Chondrocyte (in vitro differentiated cells): Measurements from ENCODE around the gene LIMA1. TPM values are rescaled to one million over a fixed set of nuclear protein-coding genes. Genes with fewer than 3 reads are reported as not detected.
"Not testable (repeated sequence)": the region's sequence is repeated elsewhere in the genome, so short reads cannot be mapped to it uniquely, and the experiment has no call there.

Experiments used
- DNase-seq: peaks from one replicate; pipeline ENCODE4 v3.0.0; 2021; ENCODE audit warnings: mixed read lengths, low spot score
- H3K27ac Mint-ChIP-seq: one replicate; pipeline ENCODE4 v1.8.0; 2021; ENCODE audit warnings: mild to moderate bottlenecking, moderate library complexity, mixed read lengths; ENCODE audit not compliant: unreplicated experiment
- H3K27me3 Mint-ChIP-seq: 2 replicates; pipeline ENCODE4 v1.8.0; 2021; ENCODE audit warnings: low read depth, mixed read lengths
- H3K36me3 Mint-ChIP-seq: 2 replicates; pipeline ENCODE4 v1.8.0; 2021; ENCODE audit warnings: low read depth, mixed read lengths
- H3K4me1 Mint-ChIP-seq: 2 replicates; pipeline ENCODE4 v1.8.0; 2021; ENCODE audit warnings: low read depth, mild to moderate bottlenecking, mixed read lengths
- H3K4me3 Mint-ChIP-seq: one replicate; pipeline ENCODE4 v1.8.0; 2021; ENCODE audit warnings: mild to moderate bottlenecking, moderate library complexity, mixed read lengths; ENCODE audit not compliant: unreplicated experiment
- H3K9me3 Mint-ChIP-seq: 2 replicates; pipeline ENCODE4 v1.8.0; 2021; ENCODE audit warnings: low read depth, mixed read lengths
- CTCF ChIP-seq: fragments of 200-600 bp; sonication (generic); IDR thresholded peaks from 2 replicates; pipeline ENCODE4 v1.5.0; 2021; ENCODE audit warnings: antibody characterized with exemption, mild to moderate bottlenecking, moderate library complexity
- total RNA-seq: library from RNA; stranded (reverse); gene quantifications from 3 replicates; pipeline ENCODE4 v1.2.1, GENCODE V29; 2021

Gene LIMA1
- total RNA-seq, 1 donor from 2014 or later = 120 TPM

GRCh38 chr12:50249464-50250182 is 33.7 kb downstream of the LIMA1 start:
- H3K4me1 Mint-ChIP-seq = peaks cover 47% of the 10 kb centered on the region
- DNase-seq = no peak
- no peaks in the 10 kb centered on the region for H3K27me3 Mint-ChIP-seq
- H3K4me3 Mint-ChIP-seq = no peak overlapping the region
- no peak overlapping the region for H3K27ac Mint-ChIP-seq
- no peaks in the 10 kb centered on the region for H3K9me3 Mint-ChIP-seq
- peaks cover 6% of the 10 kb centered on the region for H3K36me3 Mint-ChIP-seq
- TF ChIP-seq CTCF = no peak

GRCh38 chr12:50248883-50249282 is 34.4 kb downstream of the LIMA1 start:
- Mint-ChIP-seq H3K36me3 (peaks cover 7% of the 10 kb centered on the region), H3K9me3 (no peaks in the 10 kb centered on the region), H3K4me1 (peaks cover 48% of the 10 kb centered on the region), H3K27me3 (no peaks in the 10 kb centered on the region), H3K27ac (peak overlapping the region; percentile 78), H3K4me3 (no peak overlapping the region)
- no peak for TF ChIP-seq CTCF
- DNase-seq = no peak

GRCh38 chr12:50248411-50248810 is 34.9 kb downstream of the LIMA1 start:
- no peak for TF ChIP-seq CTCF
- Mint-ChIP-seq H3K4me3 (no peak overlapping the region), H3K27ac (peak overlapping the region; percentile 13), H3K4me1 (peaks cover 51% of the 10 kb centered on the region), H3K27me3 (no peaks in the 10 kb centered on the region), H3K36me3 (peaks cover 7% of the 10 kb centered on the region), H3K9me3 (no peaks in the 10 kb centered on the region)
- DNase-seq = no peak

- DNase-seq, H3K9me3 Mint-ChIP-seq: not testable (repeated sequence)
Observed at GRCh38 chr12:50247665-50248064, 35.7 kb downstream of the LIMA1 start.

GRCh38 chr12:50246873-50247612 is 36.3 kb downstream of the LIMA1 start:
- peak overlapping the region; percentile 99 for H3K27ac Mint-ChIP-seq
- H3K4me1 Mint-ChIP-seq = peaks cover 63% of the 10 kb centered on the region
- H3K27me3 Mint-ChIP-seq = no peaks in the 10 kb centered on the region
- no peak for TF ChIP-seq CTCF
- no peaks in the 10 kb centered on the region for H3K9me3 Mint-ChIP-seq
- H3K36me3 Mint-ChIP-seq = peaks cover 7% of the 10 kb centered on the region
- no peak for DNase-seq
- H3K4me3 Mint-ChIP-seq = peak overlapping the region; percentile 45

More at GRCh38 chr12:50247665-50248064, 35.7 kb downstream of the LIMA1 start:
- Mint-ChIP-seq H3K27ac (peak overlapping the region; percentile 74), H3K4me1 (peaks cover 58% of the 10 kb centered on the region)
- not testable (repeated sequence) for H3K27me3 Mint-ChIP-seq, H3K36me3 Mint-ChIP-seq, H3K4me3 Mint-ChIP-seq
